Gastrocnemius medialis (tissue), 4 donors: ENCODE measurements around the gene SCG2.

Experiments
- CTCF ChIP-seq, 5 experiments: fragments of 450-650 bp in 3 of 5; fragments of 200-600 bp in 2 of 5; sonication (generic) in 2 of 5; IDR thresholded peaks in 4 of 5; conservative IDR thresholded peaks in 1 of 5; 1 replicate in 4 of 5; 2 replicates in 1 of 5; pipeline ENCODE4 v1.5.1; 2016 to 2019; ENCODE audit warnings: antibody characterized with exemption in 5 of 5, mild to moderate bottlenecking in 3 of 5, moderate library complexity in 3 of 5
- POLR2A ChIP-seq, 2 donors: fragments of 450-650 bp; IDR thresholded peaks; one replicate each; pipeline ENCODE4 v1.6.1; 2017; ENCODE audit warnings: antibody characterized with exemption in 2 of 2, mild to moderate bottlenecking in 2 of 2, moderate library complexity in 2 of 2

DNA sequence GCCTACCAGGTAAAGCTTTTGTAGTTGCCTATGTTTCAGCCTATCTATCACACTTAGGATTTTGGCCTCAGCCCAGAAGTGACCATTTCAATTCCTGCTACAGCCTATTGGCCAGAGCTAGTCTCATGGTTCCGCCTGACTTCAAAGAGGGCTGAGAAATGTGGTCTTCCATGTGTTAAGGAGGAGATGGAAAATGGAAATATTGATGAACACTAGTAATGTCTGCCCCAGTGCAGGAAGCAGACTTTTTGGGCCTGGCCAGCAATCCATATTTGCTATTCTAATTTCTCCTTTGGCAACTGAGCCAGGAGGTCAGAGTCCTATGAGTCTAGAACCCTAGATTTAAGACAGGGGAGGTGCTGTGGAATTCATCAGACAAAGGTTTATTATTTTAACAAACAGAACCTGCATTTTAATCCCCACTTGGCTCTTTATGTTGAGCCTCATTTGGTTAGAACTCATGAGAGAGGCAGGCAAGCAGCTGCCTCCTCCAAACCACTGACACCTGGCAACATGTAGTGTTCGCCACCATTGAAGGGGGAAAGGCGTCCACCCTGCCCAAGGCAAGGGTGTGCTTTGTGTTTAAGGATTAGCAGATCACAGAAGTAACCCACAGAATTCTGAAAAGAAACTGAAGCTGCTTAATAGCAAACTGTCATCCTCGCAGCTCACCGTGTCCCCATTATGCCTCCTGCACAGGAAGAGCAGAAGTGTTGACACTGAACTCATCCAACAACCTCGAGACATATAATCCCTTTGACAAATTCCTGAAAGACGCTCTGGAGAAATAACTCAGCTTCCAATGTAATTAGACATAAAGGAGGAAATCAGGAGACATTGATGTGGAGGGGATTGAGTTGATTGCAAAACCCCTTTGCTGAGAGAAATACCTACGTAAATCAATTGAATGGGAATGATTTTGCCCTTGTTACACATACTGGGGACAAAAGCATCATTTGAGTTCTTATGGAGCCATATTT lies 47.7 kb upstream of the SCG2 start:
- TF ChIP-seq POLR2A (IDR thresholded peaks at IDR 0.05) (no peak), CTCF (IDR thresholded peaks at IDR 0.05 in 4 of 5, conservative IDR thresholded peaks at IDR 0.05 in 1 of 5) (no peak)
